H1 (cell line): Measurements from ENCODE around the gene CMBL. TPM values are rescaled to one million over a fixed set of nuclear protein-coding genes. Genes with fewer than 3 reads are reported as not detected.

Experiments
- BACH1 ChIP-seq: IDR thresholded peaks from 2 replicates; pipeline ENCODE4 v1.6.1; 2012; ENCODE audit warnings: low read length, improper control_type of control experiment
- EP300 ChIP-seq, 2 experiments: IDR thresholded peaks; 1 replicate in 1 of 2; 2 replicates in 1 of 2; pipeline ENCODE4 v1.6.1; 2011 to 2012; ENCODE audit warnings: low read depth in 2 of 2, low read length in 2 of 2, mild to moderate bottlenecking in 2 of 2, borderline replicate concordance in 1 of 2, inconsistent platforms in 1 of 2, moderate library complexity in 1 of 2
- POU5F1 ChIP-seq: IDR thresholded peaks from 2 replicates; pipeline ENCODE4 v1.6.1; 2011; ENCODE audit warnings: low read depth, mild to moderate bottlenecking, low read length, moderate library complexity
- RXRA ChIP-seq: IDR thresholded peaks from 2 replicates; pipeline ENCODE4 v1.6.1; 2011; ENCODE audit warnings: low read depth, mild to moderate bottlenecking, low read length, moderate library complexity; ENCODE audit not compliant: insufficient read depth
- polyA plus RNA-seq, 7 experiments: library from polyadenylated mRNA; depleted of rRNA in 3 of 7; stranded (reverse) in 5 of 7; unstranded in 2 of 7; fragments of >200 nt in 5 of 7; fragments of 200-250 nt in 2 of 7; gene quantifications; 1 replicate in 5 of 7; 2 replicates in 1 of 7; 4 replicates in 1 of 7; pipeline versions ENCODE4 v1.2.1 to v1.2.3, GENCODE V29; 2011 to 2013; ENCODE audit warnings: missing spikeins in 2 of 7, mixed read lengths in 2 of 7
- total RNA-seq: library from RNA; stranded (reverse); fragmentation: NEBNext Ultra II Directional; extraction: Animal tissue kit (Norgen Biotek cat#: 25700); gene quantifications from 2 replicates; pipeline ENCODE4 v1.2.1, GENCODE V29; 2021
- TF ChIP-seq, protein P1 (sequence below), 3 experiments: IDR thresholded peaks; 1 replicate in 2 of 3; 2 replicates in 1 of 3; pipeline versions ENCODE4 v1.5.1 to v1.6.1; 2011; ENCODE audit warnings: low read length in 3 of 3, mild to moderate bottlenecking in 3 of 3, inconsistent platforms in 2 of 3, low read depth in 1 of 3, moderate library complexity in 1 of 3; ENCODE audit not compliant: insufficient read depth in 1 of 3; ENCODE audit errors: control extremely low read depth in 1 of 3
- TF ChIP-seq, protein P2 (sequence below): fragments of 300-600 bp; sonication (generic); IDR thresholded peaks from 2 replicates; pipeline ENCODE4 v1.7.1; 2012; ENCODE audit warnings: low read length, moderate library complexity, mild to moderate bottlenecking, inconsistent platforms; ENCODE audit not compliant: insufficient replicate concordance

The CMBL gene
- total and polyA plus RNA-seq, 2 of the 8 experiments (the other 6 are each of a cell fraction or from before 2014, with no cell fraction given), result 27.9 to 32.1 TPM

DNA sequence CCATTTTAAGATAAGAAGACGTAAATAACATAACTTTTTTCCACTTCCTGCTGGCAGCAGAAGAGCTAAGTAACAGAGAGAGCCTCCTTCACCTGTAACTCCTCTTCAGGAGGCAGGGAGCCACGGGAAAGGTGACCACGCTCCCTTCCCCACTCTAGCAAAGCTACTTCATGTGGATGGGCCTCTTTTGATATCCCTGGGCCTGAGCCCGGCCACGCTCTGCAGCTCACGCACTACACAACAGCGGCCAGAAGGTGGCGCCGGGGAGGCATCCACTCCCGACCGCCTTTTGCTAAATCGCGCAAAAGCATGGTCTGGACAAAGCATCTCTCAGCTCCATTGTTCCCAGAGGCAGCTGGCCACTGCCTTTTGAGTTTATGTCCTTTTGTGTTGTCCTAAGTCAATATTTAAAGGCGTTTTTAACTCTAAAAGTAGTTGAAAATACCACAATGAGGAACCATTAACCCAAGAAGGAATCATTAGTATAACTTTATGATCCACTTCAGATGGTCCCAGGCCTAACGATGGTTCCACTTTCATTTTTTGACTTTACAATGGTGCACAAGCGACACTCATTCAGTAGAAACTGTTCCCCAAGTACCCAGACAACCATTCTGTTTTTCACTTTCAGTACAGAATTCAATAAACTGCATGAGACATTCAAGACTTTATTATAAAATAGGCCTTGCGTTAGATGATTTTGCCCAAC, 23.6 kb downstream of the CMBL start (continued):
- TF ChIP-seq, protein P1, sequence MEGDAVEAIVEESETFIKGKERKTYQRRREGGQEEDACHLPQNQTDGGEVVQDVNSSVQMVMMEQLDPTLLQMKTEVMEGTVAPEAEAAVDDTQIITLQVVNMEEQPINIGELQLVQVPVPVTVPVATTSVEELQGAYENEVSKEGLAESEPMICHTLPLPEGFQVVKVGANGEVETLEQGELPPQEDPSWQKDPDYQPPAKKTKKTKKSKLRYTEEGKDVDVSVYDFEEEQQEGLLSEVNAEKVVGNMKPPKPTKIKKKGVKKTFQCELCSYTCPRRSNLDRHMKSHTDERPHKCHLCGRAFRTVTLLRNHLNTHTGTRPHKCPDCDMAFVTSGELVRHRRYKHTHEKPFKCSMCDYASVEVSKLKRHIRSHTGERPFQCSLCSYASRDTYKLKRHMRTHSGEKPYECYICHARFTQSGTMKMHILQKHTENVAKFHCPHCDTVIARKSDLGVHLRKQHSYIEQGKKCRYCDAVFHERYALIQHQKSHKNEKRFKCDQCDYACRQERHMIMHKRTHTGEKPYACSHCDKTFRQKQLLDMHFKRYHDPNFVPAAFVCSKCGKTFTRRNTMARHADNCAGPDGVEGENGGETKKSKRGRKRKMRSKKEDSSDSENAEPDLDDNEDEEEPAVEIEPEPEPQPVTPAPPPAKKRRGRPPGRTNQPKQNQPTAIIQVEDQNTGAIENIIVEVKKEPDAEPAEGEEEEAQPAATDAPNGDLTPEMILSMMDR (IDR thresholded peaks at IDR 0.05; ENCODE audit: control extremely low read depth in 1 of 3, insufficient read depth in 1 of 3, low read depth in 1 of 3, low read length in 3 of 3), result peak; percentile 87 to 95 (median 93)
- TF ChIP-seq, protein P2, sequence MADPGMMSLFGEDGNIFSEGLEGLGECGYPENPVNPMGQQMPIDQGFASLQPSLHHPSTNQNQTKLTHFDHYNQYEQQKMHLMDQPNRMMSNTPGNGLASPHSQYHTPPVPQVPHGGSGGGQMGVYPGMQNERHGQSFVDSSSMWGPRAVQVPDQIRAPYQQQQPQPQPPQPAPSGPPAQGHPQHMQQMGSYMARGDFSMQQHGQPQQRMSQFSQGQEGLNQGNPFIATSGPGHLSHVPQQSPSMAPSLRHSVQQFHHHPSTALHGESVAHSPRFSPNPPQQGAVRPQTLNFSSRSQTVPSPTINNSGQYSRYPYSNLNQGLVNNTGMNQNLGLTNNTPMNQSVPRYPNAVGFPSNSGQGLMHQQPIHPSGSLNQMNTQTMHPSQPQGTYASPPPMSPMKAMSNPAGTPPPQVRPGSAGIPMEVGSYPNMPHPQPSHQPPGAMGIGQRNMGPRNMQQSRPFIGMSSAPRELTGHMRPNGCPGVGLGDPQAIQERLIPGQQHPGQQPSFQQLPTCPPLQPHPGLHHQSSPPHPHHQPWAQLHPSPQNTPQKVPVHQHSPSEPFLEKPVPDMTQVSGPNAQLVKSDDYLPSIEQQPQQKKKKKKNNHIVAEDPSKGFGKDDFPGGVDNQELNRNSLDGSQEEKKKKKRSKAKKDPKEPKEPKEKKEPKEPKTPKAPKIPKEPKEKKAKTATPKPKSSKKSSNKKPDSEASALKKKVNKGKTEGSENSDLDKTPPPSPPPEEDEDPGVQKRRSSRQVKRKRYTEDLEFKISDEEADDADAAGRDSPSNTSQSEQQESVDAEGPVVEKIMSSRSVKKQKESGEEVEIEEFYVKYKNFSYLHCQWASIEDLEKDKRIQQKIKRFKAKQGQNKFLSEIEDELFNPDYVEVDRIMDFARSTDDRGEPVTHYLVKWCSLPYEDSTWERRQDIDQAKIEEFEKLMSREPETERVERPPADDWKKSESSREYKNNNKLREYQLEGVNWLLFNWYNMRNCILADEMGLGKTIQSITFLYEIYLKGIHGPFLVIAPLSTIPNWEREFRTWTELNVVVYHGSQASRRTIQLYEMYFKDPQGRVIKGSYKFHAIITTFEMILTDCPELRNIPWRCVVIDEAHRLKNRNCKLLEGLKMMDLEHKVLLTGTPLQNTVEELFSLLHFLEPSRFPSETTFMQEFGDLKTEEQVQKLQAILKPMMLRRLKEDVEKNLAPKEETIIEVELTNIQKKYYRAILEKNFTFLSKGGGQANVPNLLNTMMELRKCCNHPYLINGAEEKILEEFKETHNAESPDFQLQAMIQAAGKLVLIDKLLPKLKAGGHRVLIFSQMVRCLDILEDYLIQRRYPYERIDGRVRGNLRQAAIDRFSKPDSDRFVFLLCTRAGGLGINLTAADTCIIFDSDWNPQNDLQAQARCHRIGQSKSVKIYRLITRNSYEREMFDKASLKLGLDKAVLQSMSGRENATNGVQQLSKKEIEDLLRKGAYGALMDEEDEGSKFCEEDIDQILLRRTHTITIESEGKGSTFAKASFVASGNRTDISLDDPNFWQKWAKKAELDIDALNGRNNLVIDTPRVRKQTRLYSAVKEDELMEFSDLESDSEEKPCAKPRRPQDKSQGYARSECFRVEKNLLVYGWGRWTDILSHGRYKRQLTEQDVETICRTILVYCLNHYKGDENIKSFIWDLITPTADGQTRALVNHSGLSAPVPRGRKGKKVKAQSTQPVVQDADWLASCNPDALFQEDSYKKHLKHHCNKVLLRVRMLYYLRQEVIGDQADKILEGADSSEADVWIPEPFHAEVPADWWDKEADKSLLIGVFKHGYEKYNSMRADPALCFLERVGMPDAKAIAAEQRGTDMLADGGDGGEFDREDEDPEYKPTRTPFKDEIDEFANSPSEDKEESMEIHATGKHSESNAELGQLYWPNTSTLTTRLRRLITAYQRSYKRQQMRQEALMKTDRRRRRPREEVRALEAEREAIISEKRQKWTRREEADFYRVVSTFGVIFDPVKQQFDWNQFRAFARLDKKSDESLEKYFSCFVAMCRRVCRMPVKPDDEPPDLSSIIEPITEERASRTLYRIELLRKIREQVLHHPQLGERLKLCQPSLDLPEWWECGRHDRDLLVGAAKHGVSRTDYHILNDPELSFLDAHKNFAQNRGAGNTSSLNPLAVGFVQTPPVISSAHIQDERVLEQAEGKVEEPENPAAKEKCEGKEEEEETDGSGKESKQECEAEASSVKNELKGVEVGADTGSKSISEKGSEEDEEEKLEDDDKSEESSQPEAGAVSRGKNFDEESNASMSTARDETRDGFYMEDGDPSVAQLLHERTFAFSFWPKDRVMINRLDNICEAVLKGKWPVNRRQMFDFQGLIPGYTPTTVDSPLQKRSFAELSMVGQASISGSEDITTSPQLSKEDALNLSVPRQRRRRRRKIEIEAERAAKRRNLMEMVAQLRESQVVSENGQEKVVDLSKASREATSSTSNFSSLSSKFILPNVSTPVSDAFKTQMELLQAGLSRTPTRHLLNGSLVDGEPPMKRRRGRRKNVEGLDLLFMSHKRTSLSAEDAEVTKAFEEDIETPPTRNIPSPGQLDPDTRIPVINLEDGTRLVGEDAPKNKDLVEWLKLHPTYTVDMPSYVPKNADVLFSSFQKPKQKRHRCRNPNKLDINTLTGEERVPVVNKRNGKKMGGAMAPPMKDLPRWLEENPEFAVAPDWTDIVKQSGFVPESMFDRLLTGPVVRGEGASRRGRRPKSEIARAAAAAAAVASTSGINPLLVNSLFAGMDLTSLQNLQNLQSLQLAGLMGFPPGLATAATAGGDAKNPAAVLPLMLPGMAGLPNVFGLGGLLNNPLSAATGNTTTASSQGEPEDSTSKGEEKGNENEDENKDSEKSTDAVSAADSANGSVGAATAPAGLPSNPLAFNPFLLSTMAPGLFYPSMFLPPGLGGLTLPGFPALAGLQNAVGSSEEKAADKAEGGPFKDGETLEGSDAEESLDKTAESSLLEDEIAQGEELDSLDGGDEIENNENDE, result no peak
- TF ChIP-seq EP300 (IDR thresholded peaks at IDR 0.05; ENCODE audit: borderline replicate concordance in 1 of 2, low read depth in 2 of 2, low read length in 2 of 2) (no peak), POU5F1 (no peak), RXRA (no peak), BACH1 (peak; percentile 65; the same call in 1 of the 2 replicates)
